HG03135 (cell line): ENCODE measurements around the gene GPR142.

ENCODE experiments used
- ATAC-seq: cut with Tn5 transposase; IDR thresholded peaks from one replicate; pipeline ENCODE4 v1.9.1; 2021; ENCODE audit warnings: mild to moderate bottlenecking, moderate library complexity; ENCODE audit not compliant: unreplicated experiment

Gene GPR142

DNA sequence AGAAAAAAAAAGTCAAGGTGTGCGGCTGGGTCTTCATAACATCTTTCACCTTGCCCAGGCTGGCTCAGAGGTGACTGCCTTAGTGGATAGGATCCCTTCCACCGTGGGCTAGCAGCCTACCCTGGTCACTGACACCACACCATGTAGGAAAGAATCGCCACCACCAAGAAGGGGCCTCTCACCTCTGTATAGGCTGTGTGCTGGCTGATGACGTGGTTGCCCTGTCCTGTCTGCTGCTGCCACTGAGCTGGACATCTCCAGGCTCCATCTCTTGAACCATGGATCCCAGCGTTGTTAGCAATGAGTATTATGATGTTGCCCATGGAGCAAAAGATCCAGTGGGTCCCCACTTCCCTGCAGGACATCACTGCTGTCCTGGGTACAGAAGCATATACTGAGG lies at the start of gene GPR142:
GPR142 (plus strand) TSS at position 301 of the 400 bp plus-strand sequence. CDS start 2,035 bp downstream, outside the sequence.
- no peak for ATAC-seq

GRCh38 chr17:74318391-74318790 lies 48.9 kb upstream of the GPR142 start:
- ATAC-seq: no peak

DNA sequence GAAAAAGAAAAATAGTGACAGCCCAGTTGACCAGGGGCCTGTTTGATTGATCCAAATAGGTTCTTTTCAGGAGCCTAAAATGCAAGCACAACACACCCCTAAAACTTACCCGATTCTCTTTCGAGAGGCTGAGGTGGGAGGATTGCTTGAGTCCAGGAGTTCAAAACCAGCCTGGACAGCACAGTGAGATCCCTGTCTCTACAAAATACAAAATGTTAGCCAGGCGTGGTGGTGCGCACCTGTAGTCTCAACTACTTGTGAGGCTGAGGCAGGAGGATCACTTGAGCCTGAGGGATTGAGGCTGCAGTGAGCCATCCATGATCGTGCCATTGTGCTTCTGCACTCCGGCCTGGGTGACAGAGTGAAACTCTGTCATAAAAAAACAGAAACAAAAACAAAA lies 42.8 kb upstream of the GPR142 start:
- ATAC-seq: no peak

GRCh38 chr17:74325376-74325742 lies 41.9 kb upstream of the GPR142 start:
- ATAC-seq: no peak

- no peak for ATAC-seq
These were observed 41.4 kb upstream of the GPR142 start, which contains the start of gene KIF19 for GRCh38 chr17:74325743-74326379. Gene KIF19, plus strand, starts transcription at chr17:74326226. Its CDS starts 124 bp downstream, at chr17:74326350.

DNA sequence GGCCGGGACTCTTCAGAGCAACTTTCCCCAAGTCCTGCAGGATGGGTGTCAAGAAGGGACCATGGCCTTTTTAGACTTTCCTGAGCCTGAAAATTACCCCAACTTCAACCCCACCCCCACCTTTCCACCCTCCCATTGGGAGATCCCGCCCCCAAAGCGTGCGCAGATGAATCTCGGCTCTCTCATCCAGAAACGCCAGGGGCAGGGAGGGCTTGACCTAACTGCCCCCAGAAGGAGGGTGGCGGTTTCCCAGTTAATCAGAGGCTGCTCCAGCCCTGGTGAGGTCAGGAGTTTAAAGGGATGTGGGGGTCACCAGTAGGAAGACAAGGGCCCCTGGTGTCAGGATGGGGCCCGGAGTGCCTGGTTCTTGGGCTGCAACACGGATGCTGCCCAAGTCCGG lies 40.8 kb upstream of the GPR142 start:
- ATAC-seq: no peak

GRCh38 chr17:74328487-74328886 lies 38.8 kb upstream of the GPR142 start:
- no peak for ATAC-seq

- ATAC-seq: no peak
These were observed 37.9 kb upstream of the GPR142 start for GRCh38 chr17:74329378-74329777.

- no peak for ATAC-seq
These were observed 36.9 kb upstream of the GPR142 start for GRCh38 chr17:74330446-74330845.

DNA sequence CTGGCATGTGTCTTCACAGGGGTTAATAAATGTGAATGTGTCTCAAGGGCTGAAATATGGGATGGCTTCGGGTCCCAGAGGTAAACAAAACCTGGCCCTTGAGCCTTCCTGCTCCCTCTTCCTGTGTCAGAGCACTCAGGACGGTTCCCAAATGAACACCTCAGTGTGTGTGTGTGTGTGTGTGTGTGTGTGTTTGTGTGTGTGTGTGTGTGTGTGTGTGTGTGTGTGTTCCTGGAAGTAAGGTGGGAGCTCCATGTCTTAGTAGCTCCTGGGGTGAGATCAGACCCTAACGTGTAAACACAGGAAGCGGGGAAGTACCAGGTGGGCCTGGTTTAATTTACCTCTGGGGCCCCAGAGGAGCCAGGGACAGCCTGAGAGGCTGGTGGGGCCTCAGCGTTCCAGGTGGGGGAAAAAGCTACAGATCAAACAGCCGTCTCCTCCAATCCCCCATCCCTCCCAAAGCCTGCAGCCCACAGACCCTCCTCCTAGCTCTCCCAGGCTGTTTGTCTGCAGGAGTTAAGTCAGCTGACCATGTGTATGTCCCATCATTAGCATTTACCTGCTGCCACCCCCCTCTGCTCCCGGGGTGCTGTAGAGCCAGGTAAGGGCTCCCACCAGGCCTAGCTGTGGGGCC lies 35.2 kb upstream of the GPR142 start:
- ATAC-seq: no peak

GRCh38 chr17:74332763-74333283 lies 34.5 kb upstream of the GPR142 start:
- no peak for ATAC-seq

GRCh38 chr17:74334393-74335039 lies 32.8 kb upstream of the GPR142 start:
- no peak for ATAC-seq

DNA sequence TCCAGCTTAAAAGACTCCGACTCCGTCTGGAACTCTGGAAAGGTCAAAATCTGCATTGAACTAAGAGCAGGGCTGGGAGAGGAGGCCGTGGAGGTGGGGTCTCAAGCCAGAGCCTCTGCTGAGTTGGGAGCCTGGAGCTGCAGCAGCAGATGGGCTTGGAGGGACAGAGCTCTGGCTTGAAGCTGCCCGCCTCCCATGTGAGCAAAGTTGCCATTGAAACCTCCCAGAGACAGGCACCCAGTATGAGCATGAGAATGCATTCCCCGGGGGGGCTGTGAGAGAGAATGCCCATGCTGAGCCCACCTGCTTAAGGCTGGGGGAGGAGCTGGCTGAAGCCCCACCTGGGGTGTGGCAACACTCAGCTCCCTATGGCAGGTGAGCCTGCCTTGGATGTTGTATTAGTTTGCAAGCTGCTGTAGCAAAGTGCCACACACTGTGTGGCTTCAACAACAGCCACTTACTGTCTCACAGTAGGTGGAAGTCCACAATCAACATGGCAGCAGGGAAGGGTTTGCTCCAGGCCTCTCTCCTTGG lies 31.7 kb upstream of the GPR142 start:
- no peak for ATAC-seq

DNA sequence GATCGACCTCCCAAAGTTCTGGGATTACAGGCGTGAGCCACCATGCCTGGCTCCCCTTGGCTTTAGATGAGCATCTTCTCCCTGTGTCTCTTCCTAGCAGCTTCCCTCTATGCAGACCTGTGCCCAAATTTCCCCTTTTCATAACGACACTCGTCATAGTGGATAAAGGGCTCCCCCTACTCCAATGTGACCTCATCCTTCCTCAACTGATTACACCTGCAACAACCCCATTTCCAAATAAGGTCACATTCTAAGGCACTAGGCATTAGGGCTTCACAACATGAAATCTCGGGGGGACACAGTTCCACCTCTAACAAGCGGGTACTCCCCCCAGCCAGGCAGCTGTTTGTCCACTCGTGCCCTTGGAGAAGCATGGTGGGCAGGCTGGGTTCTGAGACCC lies 31.0 kb upstream of the GPR142 start:
- no peak for ATAC-seq

- no peak for ATAC-seq
These were observed 29.3 kb upstream of the GPR142 start for GRCh38 chr17:74337834-74338500.

DNA sequence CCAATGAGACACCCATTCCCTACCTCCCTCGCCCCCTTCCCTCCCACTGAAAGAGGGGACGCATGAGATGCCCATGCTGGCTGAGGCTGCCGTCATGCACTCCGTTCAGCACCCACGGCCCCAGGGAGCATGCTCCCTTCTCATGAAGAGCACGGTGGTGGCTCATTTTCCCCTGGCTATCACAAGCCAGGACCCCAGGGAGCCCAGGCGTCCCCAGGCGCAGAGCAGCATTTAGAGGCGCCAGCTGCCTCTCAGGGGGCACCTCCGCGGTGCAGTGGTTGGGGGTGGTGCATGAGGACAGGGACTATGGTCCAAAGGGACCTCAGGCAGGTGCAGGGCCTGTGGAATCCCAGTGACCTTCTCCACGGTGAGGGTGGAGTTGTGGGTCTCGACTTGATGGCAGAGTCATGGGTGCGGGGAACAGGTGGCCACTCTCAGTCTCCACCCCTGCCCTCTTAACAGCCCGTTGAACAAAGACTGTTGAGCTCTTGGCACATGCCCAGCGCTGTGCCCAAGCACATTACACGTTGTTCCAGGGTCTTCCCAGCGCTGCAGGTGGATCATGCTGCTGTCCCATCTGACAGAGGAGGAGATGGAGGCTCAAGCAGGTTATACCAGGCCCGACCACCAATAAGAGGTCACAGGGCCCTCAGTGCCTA lies 27.6 kb upstream of the GPR142 start:
- no peak for ATAC-seq

GRCh38 chr17:74340470-74341023 lies 26.8 kb upstream of the GPR142 start:
- ATAC-seq: no peak

GRCh38 chr17:74342224-74342623 lies 25.1 kb upstream of the GPR142 start:
- no peak for ATAC-seq

GRCh38 chr17:74343121-74343520 lies 24.2 kb upstream of the GPR142 start:
- ATAC-seq: no peak

- no peak for ATAC-seq
These were observed 23.6 kb upstream of the GPR142 start for GRCh38 chr17:74343526-74344284.
